CD14-positive monocyte (primary cell): ENCODE data around the gene CASP9. TPM values are rescaled to one million over a fixed set of nuclear protein-coding genes. Genes with fewer than 3 reads are reported as not detected.
A peak's percentile ranks its signal among the peaks of the same experiment; 100 is the strongest.

Source experiments
- DNase-seq, 3 donors: peaks; one replicate each; pipeline ENCODE4 v3.0.0-alpha.2; 2011 to 2022
- H2AFZ ChIP-seq: 2 replicates; pipeline ENCODE4 v1.6.0; 2012; ENCODE audit warnings: mild to moderate bottlenecking, low read depth, low read length, inconsistent platforms; ENCODE audit not compliant: insufficient read depth, poor library complexity, severe bottlenecking
- H3K27ac ChIP-seq, 2 donors: 1 replicate in 1 of 2; 2 replicates in 1 of 2; pipeline ENCODE4 v1.5.1; 2012 to 2013; ENCODE audit warnings: low read length in 2 of 2, control low read depth in 1 of 2, inconsistent platforms in 1 of 2, low read depth in 1 of 2, mild to moderate bottlenecking in 1 of 2
- H3K27me3 ChIP-seq, 2 donors: one replicate each; pipeline versions ENCODE4 v1.6.0 to v1.6.1; 2011 to 2013; ENCODE audit warnings: low read length in 2 of 2; ENCODE audit not compliant: control insufficient read depth in 2 of 2, insufficient read depth in 2 of 2
- H3K36me3 ChIP-seq, 2 donors: replicated peaks in 1 of 2; 1 replicate in 1 of 2; 2 replicates in 1 of 2; pipeline versions ENCODE4 v1.5.1 to v1.6.1; 2012 to 2013; ENCODE audit warnings: low read length in 2 of 2, control low read depth in 1 of 2, inconsistent platforms in 1 of 2, mild to moderate bottlenecking in 1 of 2; ENCODE audit not compliant: insufficient read depth in 2 of 2, control insufficient read depth in 1 of 2
- H3K4me1 ChIP-seq, 2 donors: 1 replicate in 1 of 2; 2 replicates in 1 of 2; pipeline versions ENCODE4 v1.5.1 to v1.6.1; 2012 to 2013; ENCODE audit warnings: low read length in 2 of 2, control low read depth in 1 of 2, inconsistent platforms in 1 of 2, mild to moderate bottlenecking in 1 of 2, moderate library complexity in 1 of 2; ENCODE audit not compliant: insufficient read depth in 2 of 2, control insufficient read depth in 1 of 2
- H3K4me2 ChIP-seq: replicated peaks from 2 replicates; pipeline ENCODE3; 2012; ENCODE audit warnings: low read length, moderate library complexity, mild to moderate bottlenecking; ENCODE audit not compliant: poor library complexity, severe bottlenecking; ENCODE audit errors: extremely low read depth
- H3K4me3 ChIP-seq, 3 experiments: fragments of 200-600 bp in 1 of 3; sonication (generic) in 1 of 3; replicated peaks in 1 of 3; 1 replicate in 2 of 3; 2 replicates in 1 of 3; pipeline ENCODE4 v1.5.1; 2011 to 2013; ENCODE audit warnings: low read length in 3 of 3, mild to moderate bottlenecking in 3 of 3, control low read depth in 2 of 3, low read depth in 2 of 3, inconsistent platforms in 1 of 3, moderate library complexity in 1 of 3
- H3K79me2 ChIP-seq: 2 replicates; pipeline ENCODE4 v1.6.0; 2012; ENCODE audit warnings: mild to moderate bottlenecking, control low read depth, inconsistent platforms, low read length, moderate library complexity; ENCODE audit not compliant: insufficient read depth
- H3K9ac ChIP-seq: 2 replicates; pipeline ENCODE4 v1.6.0; 2017; ENCODE audit warnings: low read length, mild to moderate bottlenecking; ENCODE audit not compliant: insufficient read depth, poor library complexity, severe bottlenecking
- H3K9me3 ChIP-seq, 2 donors: replicated peaks in 1 of 2; 1 replicate in 1 of 2; 2 replicates in 1 of 2; pipeline versions ENCODE4 v1.5.1 to v1.6.1; 2012 to 2013; ENCODE audit warnings: low read length in 2 of 2, control low read depth in 1 of 2; ENCODE audit not compliant: control insufficient read depth in 1 of 2, insufficient read depth in 1 of 2
- H4K20me1 ChIP-seq: 2 replicates; pipeline ENCODE4 v1.6.0; 2012; ENCODE audit warnings: mild to moderate bottlenecking, low read length, control low read depth, moderate library complexity; ENCODE audit not compliant: insufficient read depth
- H3K27ac Mint-ChIP-seq, 7 donors: one replicate each; pipeline ENCODE4 v1.8.0; 2020; ENCODE audit warnings: mild to moderate bottlenecking in 7 of 7, mixed read lengths in 7 of 7, moderate library complexity in 6 of 7, inconsistent platforms in 2 of 7
- H3K27me3 Mint-ChIP-seq, 3 donors: one replicate each; pipeline ENCODE4 v1.8.0; 2021 to 2022; ENCODE audit warnings: low read depth in 3 of 3, mild to moderate bottlenecking in 3 of 3, mixed read lengths in 3 of 3, moderate library complexity in 3 of 3, inconsistent platforms in 1 of 3
- H3K36me3 Mint-ChIP-seq, 2 donors: one replicate each; pipeline ENCODE4 v1.8.0; 2020; ENCODE audit warnings: mixed read lengths in 2 of 2, inconsistent platforms in 1 of 2, mild to moderate bottlenecking in 1 of 2
- H3K4me1 Mint-ChIP-seq: one replicate; pipeline ENCODE4 v1.8.0; 2020; ENCODE audit warnings: mild to moderate bottlenecking, mixed read lengths
- H3K4me3 Mint-ChIP-seq, 2 donors: one replicate each; pipeline ENCODE4 v1.8.0; 2020; ENCODE audit warnings: mild to moderate bottlenecking in 2 of 2, mixed read lengths in 2 of 2, moderate library complexity in 1 of 2
- H3K9me3 Mint-ChIP-seq, 7 donors: one replicate each; pipeline ENCODE4 v1.8.0; 2020 to 2022; ENCODE audit warnings: mixed read lengths in 7 of 7, mild to moderate bottlenecking in 6 of 7, moderate library complexity in 6 of 7, inconsistent platforms in 2 of 7
- WGBS: methylation state at CpG from one replicate; pipeline ENCODE4 v1.1.5; 2013; ENCODE audit warnings: missing lambda C conversion rate; ENCODE audit not compliant: insufficient coverage; 5-methylcytosine and 5-hydroxymethylcytosine counted together
- intact Hi-C, 2 donors: fragments of 100-400 bp; cut with micrococcal nuclease; formaldehyde crosslinking; loops; one replicate each; pipeline versions ENCODE4 v1.15.0 to v1.15.1; 2023
- polyA plus RNA-seq, 3 donors: library from polyadenylated mRNA; depleted of rRNA in 1 of 3; unstranded in 2 of 3; stranded (reverse) in 1 of 3; fragments of 300-500 nt in 2 of 3; fragments of >200 nt in 1 of 3; fragmentation: Illumina TruSeq in 2 of 3; gene quantifications; 1 replicate in 2 of 3; 2 replicates in 1 of 3; pipeline ENCODE4 v1.2.3, GENCODE V29; 2012 to 2021
- TF ChIP-seq, protein P1 (sequence below): fragments of 200-600 bp; IDR thresholded peaks from one replicate; pipeline ENCODE4 v1.8.0; 2022; ENCODE audit warnings: antibody characterized with exemption, mild to moderate bottlenecking

The CASP9 gene
- polyA plus RNA-seq, 3 donors = 15.1 to 21.5 (median 21.0) TPM

DNA sequence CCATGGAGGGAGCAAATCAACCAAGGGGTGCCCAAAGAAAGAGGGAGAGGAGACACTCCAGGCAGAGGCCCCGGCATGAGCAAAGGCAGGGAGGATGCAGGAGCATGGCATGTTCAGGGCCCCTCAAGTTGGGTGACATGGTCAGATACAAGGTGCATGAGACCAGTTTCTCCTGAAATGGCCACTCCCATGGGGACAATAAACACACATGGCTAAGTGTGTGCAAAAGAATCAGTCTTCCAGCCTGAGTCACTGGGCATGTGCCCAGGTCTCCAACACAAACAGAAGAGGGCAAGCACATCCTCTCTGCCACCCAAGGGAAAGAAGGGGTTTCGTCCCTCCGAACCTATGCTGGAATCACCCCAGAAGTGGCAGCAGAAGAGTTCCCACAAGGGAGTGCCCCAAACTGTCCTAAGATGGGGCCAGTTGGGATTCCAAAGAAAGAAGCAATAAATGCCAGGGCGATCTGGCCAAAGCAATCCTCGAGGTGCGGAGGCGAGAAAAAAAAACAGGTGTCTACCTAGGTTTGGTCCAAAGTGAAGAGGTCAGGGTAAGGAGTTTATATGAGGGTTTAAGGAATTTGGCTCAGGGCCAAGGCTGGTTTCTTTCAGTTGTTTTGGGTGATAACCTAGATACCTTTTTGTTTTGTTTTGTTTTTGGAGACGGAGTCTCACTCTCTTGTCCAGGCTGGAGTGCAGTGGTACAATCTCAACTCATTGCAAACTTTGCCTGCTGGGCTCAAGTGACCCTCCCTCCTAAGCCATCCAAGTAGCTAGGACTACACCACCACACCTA is 13.2 kb downstream of the CASP9 start:
- TF ChIP-seq, protein P1, sequence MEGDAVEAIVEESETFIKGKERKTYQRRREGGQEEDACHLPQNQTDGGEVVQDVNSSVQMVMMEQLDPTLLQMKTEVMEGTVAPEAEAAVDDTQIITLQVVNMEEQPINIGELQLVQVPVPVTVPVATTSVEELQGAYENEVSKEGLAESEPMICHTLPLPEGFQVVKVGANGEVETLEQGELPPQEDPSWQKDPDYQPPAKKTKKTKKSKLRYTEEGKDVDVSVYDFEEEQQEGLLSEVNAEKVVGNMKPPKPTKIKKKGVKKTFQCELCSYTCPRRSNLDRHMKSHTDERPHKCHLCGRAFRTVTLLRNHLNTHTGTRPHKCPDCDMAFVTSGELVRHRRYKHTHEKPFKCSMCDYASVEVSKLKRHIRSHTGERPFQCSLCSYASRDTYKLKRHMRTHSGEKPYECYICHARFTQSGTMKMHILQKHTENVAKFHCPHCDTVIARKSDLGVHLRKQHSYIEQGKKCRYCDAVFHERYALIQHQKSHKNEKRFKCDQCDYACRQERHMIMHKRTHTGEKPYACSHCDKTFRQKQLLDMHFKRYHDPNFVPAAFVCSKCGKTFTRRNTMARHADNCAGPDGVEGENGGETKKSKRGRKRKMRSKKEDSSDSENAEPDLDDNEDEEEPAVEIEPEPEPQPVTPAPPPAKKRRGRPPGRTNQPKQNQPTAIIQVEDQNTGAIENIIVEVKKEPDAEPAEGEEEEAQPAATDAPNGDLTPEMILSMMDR = no peak
- 92% methylated on average over 5 of the region's 8 CpGs for WGBS
- Mint-ChIP-seq H3K4me3 (no peak overlapping the region), H3K9me3 (no peaks in the 10 kb centered on the region), H3K27ac (peak overlapping the region in 1 of 7 donors; percentile 60), H3K36me3 (peaks cover 47 to 65% of the 10 kb centered on the region in 2 donors), H3K27me3 (peaks cover 0 to 4% (median 0%) of the 10 kb centered on the region in 3 donors), H3K4me1 (peaks cover 9% of the 10 kb centered on the region)
- H3K79me2 ChIP-seq = no peaks in the 10 kb centered on the region
- H3K9me3 ChIP-seq = no peaks in the 10 kb centered on the region
- no peaks in the 10 kb centered on the region for H3K27me3 ChIP-seq
- no peak overlapping the region for H3K27ac ChIP-seq
- intact Hi-C loops = no loop called here
- no peak overlapping the region for H3K4me2 ChIP-seq
- no peak overlapping the region for H3K4me3 ChIP-seq
- no peak for DNase-seq
- H3K9ac ChIP-seq = no peak overlapping the region
- H4K20me1 ChIP-seq = peaks cover 16% of the 10 kb centered on the region
- H3K4me1 ChIP-seq = peaks cover 8 to 10% of the 10 kb centered on the region in 2 donors
- no peak overlapping the region for H2AFZ ChIP-seq
- H3K36me3 ChIP-seq = peaks cover 24 to 48% of the 10 kb centered on the region in 2 donors

DNA sequence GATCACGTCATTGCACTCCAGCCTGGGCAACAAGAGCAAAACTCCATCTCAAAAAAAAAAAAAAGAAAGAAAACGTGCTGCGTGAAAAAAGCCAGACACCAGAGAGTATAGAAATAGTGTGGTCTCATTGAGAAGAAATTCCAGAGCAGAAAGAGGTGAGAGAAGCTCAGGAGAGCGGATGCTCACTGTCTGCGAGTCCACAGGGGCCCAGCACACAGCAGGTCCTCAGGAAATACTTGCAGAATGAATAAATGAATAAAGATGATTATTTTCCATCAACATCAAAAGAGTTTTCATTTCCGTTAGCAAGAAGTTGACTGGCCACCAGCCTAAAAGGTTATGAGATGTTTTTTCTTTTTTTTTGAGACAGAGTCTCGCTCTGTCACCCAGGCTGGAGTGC is 14.4 kb downstream of the CASP9 start:
- no peak for DNase-seq
- Mint-ChIP-seq H3K9me3 (no peaks in the 10 kb centered on the region), H3K27ac (no peak overlapping the region), H3K4me3 (no peak overlapping the region), H3K4me1 (no peaks in the 10 kb centered on the region), H3K36me3 (peaks cover 51 to 70% of the 10 kb centered on the region in 2 donors), H3K27me3 (peaks cover 0 to 4% (median 0%) of the 10 kb centered on the region in 3 donors)
- Histone ChIP-seq H3K4me1 (no peaks in the 10 kb centered on the region), H3K27ac (no peak overlapping the region), H3K27me3 (no peaks in the 10 kb centered on the region), H4K20me1 (peaks cover 9% of the 10 kb centered on the region), H3K4me3 (no peak overlapping the region), H2AFZ (no peak overlapping the region), H3K9ac (no peak overlapping the region), H3K36me3 (peaks cover 35 to 61% of the 10 kb centered on the region in 2 donors), H3K4me2 (no peak overlapping the region), H3K9me3 (no peaks in the 10 kb centered on the region), H3K79me2 (no peaks in the 10 kb centered on the region)
- intact Hi-C loops = loop anchor here in 1 of 2 donors (10.0 kb wide), 1 partner anchor 185 kb away; no protein-coding TSS in a partner anchor
- WGBS = no CpG with 5 or more reads among the region's 7 CpGs
- TF ChIP-seq, protein P1 = no peak
